Activated naive CD4-positive, alpha-beta T cell treated with anti-CD3 and anti-CD28 coated beads, Interleukin-2, amount 10 ng/mL, durations not matched to agents 7 days and 5 days (primary cell): Measurements from ENCODE around the gene DOK6.

Experiments used
- CTCF ChIA-PET: fragments of 350-600 bp; sonication (Branson Sonifier 250); formaldehyde crosslinking; loops from one replicate; lab custom pipeline; 2021; ENCODE audit warnings: antibody characterized with exemption; lab: Charles Lee
- DNase-seq: peaks from one replicate; pipeline ENCODE4 v3.0.0-alpha.2; 2020
- H3K27ac Mint-ChIP-seq: one replicate; pipeline ENCODE4 v1.8.0; 2021; ENCODE audit warnings: mild to moderate bottlenecking, moderate library complexity, mixed read lengths
- H3K27me3 Mint-ChIP-seq: one replicate; pipeline ENCODE4 v1.8.0; 2021; ENCODE audit warnings: mild to moderate bottlenecking, mixed read lengths
- H3K36me3 Mint-ChIP-seq: one replicate; pipeline ENCODE4 v1.8.0; 2021; ENCODE audit warnings: mixed read lengths
- H3K4me1 Mint-ChIP-seq: one replicate; pipeline ENCODE4 v1.8.0; 2021; ENCODE audit warnings: mixed read lengths
- H3K4me3 Mint-ChIP-seq: one replicate; pipeline ENCODE4 v1.8.0; 2021; ENCODE audit warnings: mild to moderate bottlenecking, moderate library complexity, mixed read lengths
- H3K9me3 Mint-ChIP-seq: one replicate; pipeline ENCODE4 v1.8.0; 2021; ENCODE audit warnings: mixed read lengths

The DOK6 gene

DNA sequence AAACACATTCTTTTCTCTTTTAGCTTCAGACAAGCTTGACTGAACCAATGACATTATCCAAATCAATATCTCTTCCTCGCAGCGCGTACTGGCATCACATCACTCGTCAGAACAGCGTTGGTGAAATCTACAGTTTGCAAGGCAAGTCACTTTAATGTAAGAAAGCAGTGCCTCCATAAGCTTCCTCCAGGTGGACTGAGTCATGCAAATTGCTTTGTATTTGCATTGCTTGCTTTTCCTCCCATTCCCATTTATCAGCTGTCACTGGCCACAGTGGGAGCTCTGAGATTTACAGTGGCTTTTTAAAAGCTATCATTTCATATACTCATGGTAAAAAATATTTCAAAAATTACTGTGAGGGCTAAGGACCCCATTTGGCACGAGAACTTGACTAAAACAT, 357.0 kb downstream of the DOK6 start:
- peaks cover 35% of the 10 kb centered on the region for H3K36me3 Mint-ChIP-seq
- no peak overlapping the region for H3K27ac Mint-ChIP-seq
- CTCF ChIA-PET: no interaction called here
- H3K4me3 Mint-ChIP-seq: no peak overlapping the region
- DNase-seq: no peak
- peaks cover 23% of the 10 kb centered on the region for H3K9me3 Mint-ChIP-seq
- no peaks in the 10 kb centered on the region for H3K27me3 Mint-ChIP-seq
- peaks cover 42% of the 10 kb centered on the region for H3K4me1 Mint-ChIP-seq

DNA sequence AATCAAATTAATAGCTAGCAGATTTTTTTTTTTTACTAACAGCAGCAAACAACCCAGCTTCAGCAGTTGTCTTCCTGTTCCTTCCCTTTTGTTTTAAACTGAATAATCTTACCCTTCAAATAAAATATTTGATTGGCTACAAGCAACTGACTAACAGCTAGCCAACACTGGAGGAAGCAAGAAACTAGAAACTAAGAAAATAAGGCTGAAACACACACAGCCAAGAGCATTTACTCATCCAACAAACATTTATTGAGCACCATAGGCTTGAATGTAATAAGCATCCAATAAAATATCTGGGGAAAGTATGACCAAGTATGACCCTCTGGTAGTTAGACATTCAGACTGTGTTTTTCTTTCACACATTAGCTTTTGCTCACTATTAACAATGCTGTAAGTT, 357.8 kb downstream of the DOK6 start:
- Mint-ChIP-seq H3K9me3 (peaks cover 23% of the 10 kb centered on the region), H3K4me1 (peaks cover 42% of the 10 kb centered on the region), H3K27me3 (no peaks in the 10 kb centered on the region), H3K36me3 (peaks cover 37% of the 10 kb centered on the region), H3K4me3 (no peak overlapping the region), H3K27ac (no peak overlapping the region)
- DNase-seq: no peak
- CTCF ChIA-PET: no interaction called here

DNA sequence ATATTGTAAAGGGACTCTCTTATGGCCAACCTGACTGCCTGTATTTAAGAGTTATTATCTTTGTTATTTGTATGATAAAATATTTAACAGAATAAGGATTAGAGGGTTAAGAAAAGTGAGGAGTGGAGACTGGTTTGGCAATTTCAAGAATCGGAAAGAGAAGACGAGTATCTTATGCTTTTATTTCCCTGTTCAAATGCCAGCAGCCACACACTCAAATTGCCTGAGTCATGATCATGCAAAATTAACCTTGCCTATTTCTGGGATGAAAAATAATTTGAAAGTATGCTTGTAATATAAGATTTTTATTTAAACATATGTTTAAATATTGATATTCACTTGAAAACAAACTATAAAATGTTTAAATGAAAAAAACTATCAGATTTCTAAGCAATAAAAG, 358.4 kb downstream of the DOK6 start:
- peaks cover 37% of the 10 kb centered on the region for H3K36me3 Mint-ChIP-seq
- H3K27me3 Mint-ChIP-seq: no peaks in the 10 kb centered on the region
- peaks cover 23% of the 10 kb centered on the region for H3K9me3 Mint-ChIP-seq
- H3K27ac Mint-ChIP-seq: no peak overlapping the region
- H3K4me3 Mint-ChIP-seq: no peak overlapping the region
- no peak for DNase-seq
- H3K4me1 Mint-ChIP-seq: peaks cover 42% of the 10 kb centered on the region
- CTCF ChIA-PET: no interaction called here

DNA sequence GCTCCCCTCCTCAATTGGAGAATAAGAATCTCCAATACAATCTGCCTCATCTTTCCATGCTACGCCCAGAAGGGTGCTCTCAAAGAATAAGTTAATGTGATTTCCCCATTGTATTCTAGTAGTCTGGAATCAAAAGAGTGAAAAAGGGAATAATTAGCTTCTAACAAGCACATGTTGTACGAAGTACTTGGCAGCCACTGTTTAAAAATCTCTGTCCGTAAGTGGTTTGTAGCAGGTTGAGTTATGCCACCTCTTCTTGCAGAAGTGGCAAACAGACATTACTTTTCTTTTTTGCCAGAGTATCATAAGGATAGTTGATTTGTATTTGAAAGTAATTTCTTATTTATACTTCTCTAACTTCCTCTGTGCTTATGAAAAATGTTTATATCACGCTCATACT, 362.3 kb downstream of the DOK6 start:
- Mint-ChIP-seq H3K4me3 (no peak overlapping the region), H3K4me1 (peaks cover 7% of the 10 kb centered on the region), H3K27ac (no peak overlapping the region), H3K9me3 (no peaks in the 10 kb centered on the region), H3K36me3 (peaks cover 5% of the 10 kb centered on the region), H3K27me3 (no peaks in the 10 kb centered on the region)
- no peak for DNase-seq
- CTCF ChIA-PET: no interaction called here

DNA sequence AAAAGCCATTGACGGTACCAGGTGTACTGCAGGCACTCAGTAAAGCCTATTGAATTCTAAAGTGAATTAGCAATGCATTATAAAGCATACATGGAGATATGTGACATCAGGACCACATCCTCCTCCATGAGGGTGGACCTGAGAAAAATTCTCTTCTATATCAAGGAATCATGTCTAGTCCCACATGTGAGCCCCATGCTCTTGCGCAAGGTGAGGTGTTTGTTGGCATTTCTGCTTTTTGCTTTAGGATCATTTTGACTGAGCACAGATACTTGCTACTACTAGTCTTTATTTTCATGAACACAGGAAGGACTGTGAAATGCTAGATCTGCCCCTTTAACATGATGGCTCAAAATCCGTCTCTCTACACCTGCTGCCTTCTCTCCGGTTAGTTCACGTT, 363.1 kb downstream of the DOK6 start:
- CTCF ChIA-PET: no interaction called here
- peaks cover 3% of the 10 kb centered on the region for H3K36me3 Mint-ChIP-seq
- H3K9me3 Mint-ChIP-seq: no peaks in the 10 kb centered on the region
- no peak overlapping the region for H3K4me3 Mint-ChIP-seq
- no peak overlapping the region for H3K27ac Mint-ChIP-seq
- H3K27me3 Mint-ChIP-seq: no peaks in the 10 kb centered on the region
- DNase-seq: no peak
- H3K4me1 Mint-ChIP-seq: no peaks in the 10 kb centered on the region

DNA sequence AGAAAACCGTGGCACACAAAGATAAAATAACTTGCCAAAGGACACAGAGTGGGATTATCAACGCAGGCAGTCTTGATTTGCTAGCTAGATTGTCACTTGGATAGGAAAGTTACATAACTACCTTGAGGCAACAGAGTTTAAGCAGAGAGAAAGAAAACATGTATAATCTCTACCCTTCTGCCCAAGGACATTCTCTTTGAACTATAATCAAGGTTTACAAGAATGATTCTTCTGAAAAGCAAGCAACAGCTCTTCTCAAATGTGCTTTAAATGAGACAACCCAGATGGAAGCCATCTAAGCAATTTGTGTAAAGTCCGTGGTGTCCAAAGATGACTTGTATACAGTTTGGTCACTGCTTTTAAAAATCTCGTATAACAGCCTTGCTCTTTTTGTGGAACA, 369.6 kb downstream of the DOK6 start:
- CTCF ChIA-PET: no interaction called here
- no peaks in the 10 kb centered on the region for H3K9me3 Mint-ChIP-seq
- no peaks in the 10 kb centered on the region for H3K27me3 Mint-ChIP-seq
- H3K4me3 Mint-ChIP-seq: no peak overlapping the region
- DNase-seq: no peak
- peaks cover 11% of the 10 kb centered on the region for H3K4me1 Mint-ChIP-seq
- no peak overlapping the region for H3K27ac Mint-ChIP-seq
- no peaks in the 10 kb centered on the region for H3K36me3 Mint-ChIP-seq

DNA sequence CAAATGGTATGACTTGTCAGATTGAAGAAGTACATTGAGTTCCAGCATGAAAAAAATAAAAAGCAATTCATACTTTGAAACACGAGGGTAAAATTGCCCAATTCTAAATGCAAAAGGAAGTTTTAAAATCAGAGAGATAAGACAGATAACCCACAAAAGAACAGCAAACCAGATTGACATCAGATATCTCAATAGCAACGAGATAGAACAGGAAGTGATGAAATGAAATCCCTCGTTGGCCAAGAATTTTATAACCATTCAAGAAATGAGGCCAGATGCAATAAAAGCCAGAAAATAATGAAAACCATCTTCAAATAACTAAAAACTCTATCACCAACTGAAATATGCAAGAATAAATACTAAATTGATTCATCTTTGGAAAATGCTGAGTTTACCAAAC, 374.1 kb downstream of the DOK6 start:
- no peaks in the 10 kb centered on the region for H3K36me3 Mint-ChIP-seq
- CTCF ChIA-PET: no interaction called here
- no peaks in the 10 kb centered on the region for H3K27me3 Mint-ChIP-seq
- DNase-seq: no peak
- peaks cover 11% of the 10 kb centered on the region for H3K4me1 Mint-ChIP-seq
- no peak overlapping the region for H3K27ac Mint-ChIP-seq
- H3K4me3 Mint-ChIP-seq: no peak overlapping the region
- no peaks in the 10 kb centered on the region for H3K9me3 Mint-ChIP-seq

DNA sequence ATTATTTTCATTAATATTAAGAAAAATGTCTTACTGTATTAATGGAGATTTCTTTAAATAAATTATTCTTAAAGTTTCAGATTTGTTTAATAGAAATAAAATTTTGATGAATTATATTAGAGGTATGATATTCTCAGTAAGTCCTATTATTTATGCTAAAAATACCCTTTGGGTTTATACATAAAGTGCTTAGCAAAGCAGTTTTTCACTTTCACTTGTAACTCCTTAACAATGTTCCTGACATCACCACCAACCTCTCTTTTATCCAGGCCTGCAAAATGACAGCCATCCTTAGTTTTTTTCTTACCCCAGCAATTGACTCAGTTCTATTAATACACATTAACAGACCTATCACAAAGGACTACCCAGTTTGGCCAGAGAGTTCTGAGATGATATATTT, 376.6 kb downstream of the DOK6 start:
- H3K27me3 Mint-ChIP-seq: no peaks in the 10 kb centered on the region
- no peaks in the 10 kb centered on the region for H3K9me3 Mint-ChIP-seq
- DNase-seq: no peak
- H3K36me3 Mint-ChIP-seq: no peaks in the 10 kb centered on the region
- H3K27ac Mint-ChIP-seq: no peak overlapping the region
- no peak overlapping the region for H3K4me3 Mint-ChIP-seq
- peaks cover 11% of the 10 kb centered on the region for H3K4me1 Mint-ChIP-seq
- CTCF ChIA-PET: no interaction called here

DNA sequence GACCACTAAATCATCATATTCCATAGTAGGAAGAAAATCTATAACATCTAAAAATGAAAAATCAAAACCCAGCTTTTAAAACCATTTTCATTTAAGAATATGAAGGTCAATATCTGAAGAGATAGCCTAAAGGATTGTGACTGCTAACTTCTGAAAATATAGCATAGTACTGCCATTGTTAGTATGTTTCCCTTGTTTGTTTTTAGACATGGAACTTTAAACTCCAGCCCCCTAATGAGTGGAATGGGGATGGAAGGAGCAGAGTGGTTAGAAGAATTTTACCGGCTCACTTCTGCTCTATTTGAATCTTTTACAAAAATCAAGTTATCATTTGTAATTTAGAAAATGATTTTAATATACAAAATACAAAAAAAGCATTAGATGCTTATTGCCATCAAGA, 378.0 kb downstream of the DOK6 start:
- Mint-ChIP-seq H3K4me3 (no peak overlapping the region), H3K27me3 (no peaks in the 10 kb centered on the region), H3K4me1 (peaks cover 11% of the 10 kb centered on the region), H3K36me3 (no peaks in the 10 kb centered on the region), H3K9me3 (no peaks in the 10 kb centered on the region), H3K27ac (no peak overlapping the region)
- CTCF ChIA-PET: no interaction called here
- no peak for DNase-seq

DNA sequence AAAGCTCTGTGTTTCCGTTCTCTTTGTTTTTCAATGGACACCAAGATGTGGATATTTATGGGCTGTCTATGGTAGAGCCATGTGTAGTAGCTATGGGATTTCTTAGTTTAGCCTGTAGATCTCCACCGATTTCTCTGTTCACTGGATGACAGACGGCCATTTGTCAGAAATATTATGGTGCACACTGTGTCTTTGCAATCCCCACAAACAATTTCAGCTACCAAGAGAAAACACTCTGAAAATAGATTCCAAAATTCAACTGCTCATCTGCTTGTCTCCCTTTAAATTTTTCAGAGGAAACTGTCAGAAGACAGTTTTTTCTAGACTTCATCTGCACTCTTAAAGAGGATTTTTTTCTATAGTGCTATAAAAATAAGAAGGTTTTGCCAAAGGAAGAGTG, 380.2 kb downstream of the DOK6 start:
- no peak for DNase-seq
- H3K27me3 Mint-ChIP-seq: no peaks in the 10 kb centered on the region
- H3K4me1 Mint-ChIP-seq: no peaks in the 10 kb centered on the region
- no peak overlapping the region for H3K27ac Mint-ChIP-seq
- no peak overlapping the region for H3K4me3 Mint-ChIP-seq
- H3K9me3 Mint-ChIP-seq: no peaks in the 10 kb centered on the region
- CTCF ChIA-PET: interaction anchor here (0.7 kb wide), 1 partner anchor 10 kb away, joined by 3 read pairs; no protein-coding TSS in a partner anchor
- no peaks in the 10 kb centered on the region for H3K36me3 Mint-ChIP-seq

DNA sequence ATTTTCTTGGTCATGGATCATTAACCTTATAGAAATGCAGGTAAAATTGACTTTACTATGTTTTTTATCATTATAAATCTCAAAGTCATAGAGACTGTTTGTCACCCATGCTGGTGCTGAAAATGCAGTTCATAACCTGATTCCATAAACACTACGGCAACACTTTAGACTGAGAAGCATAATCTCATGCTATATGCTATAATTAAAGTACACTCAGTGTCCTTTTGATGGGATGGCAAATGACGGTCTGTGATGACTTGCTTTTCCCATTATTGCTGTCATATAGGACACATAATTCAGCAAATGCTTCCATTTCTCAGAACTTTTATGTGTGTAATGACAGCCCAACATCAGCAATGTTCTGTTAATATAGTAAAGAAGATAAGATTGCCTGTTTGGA, 384.1 kb downstream of the DOK6 start:
- no peak overlapping the region for H3K4me3 Mint-ChIP-seq
- CTCF ChIA-PET: no interaction called here
- DNase-seq: no peak
- H3K4me1 Mint-ChIP-seq: no peaks in the 10 kb centered on the region
- no peaks in the 10 kb centered on the region for H3K36me3 Mint-ChIP-seq
- H3K27ac Mint-ChIP-seq: no peak overlapping the region
- H3K9me3 Mint-ChIP-seq: no peaks in the 10 kb centered on the region
- no peaks in the 10 kb centered on the region for H3K27me3 Mint-ChIP-seq

DNA sequence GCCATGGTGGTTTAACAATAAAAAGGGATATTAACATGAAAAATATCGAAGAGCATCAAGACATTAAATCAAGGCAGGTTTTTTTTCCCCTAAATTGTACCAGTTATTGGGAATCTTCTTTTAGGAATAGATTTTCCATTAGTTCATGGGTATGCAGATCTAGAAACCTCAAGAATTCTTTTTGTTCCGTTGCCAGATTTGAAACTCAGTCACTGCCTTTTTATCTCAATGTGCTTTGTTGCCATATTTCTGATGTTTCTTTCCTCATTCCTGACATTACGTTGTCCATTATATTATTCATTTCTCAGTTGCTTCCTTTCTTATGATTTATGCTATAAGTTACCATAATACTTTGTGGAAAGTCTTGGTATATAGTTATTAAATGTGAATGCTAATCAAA, 384.8 kb downstream of the DOK6 start:
- CTCF ChIA-PET: no interaction called here
- no peak for DNase-seq
- no peaks in the 10 kb centered on the region for H3K9me3 Mint-ChIP-seq
- no peak overlapping the region for H3K27ac Mint-ChIP-seq
- H3K4me3 Mint-ChIP-seq: no peak overlapping the region
- no peaks in the 10 kb centered on the region for H3K27me3 Mint-ChIP-seq
- H3K4me1 Mint-ChIP-seq: no peaks in the 10 kb centered on the region
- no peaks in the 10 kb centered on the region for H3K36me3 Mint-ChIP-seq

DNA sequence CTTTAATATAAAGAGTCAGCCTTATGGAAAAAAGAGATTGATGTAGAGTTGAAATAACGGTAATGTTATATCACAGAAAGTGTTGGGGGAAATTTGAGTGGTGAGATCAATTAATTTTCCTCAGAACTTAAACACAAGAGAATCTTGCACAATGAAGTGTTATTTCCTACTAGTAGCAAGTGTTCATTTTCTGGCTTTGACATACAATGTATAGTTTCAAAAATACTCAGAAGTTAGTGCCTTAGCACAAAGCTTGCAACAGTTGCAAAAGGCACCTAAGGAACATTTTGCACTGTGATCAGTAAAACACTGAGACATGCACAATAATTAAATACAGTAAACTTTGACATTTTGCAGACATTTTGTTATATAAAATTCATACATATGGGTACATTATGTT, 385.7 kb downstream of the DOK6 start:
- H3K36me3 Mint-ChIP-seq: peaks cover under 1% of the 10 kb centered on the region
- no peaks in the 10 kb centered on the region for H3K9me3 Mint-ChIP-seq
- no peak overlapping the region for H3K27ac Mint-ChIP-seq
- no peaks in the 10 kb centered on the region for H3K27me3 Mint-ChIP-seq
- CTCF ChIA-PET: no interaction called here
- no peak for DNase-seq
- H3K4me1 Mint-ChIP-seq: no peaks in the 10 kb centered on the region
- H3K4me3 Mint-ChIP-seq: no peak overlapping the region

DNA sequence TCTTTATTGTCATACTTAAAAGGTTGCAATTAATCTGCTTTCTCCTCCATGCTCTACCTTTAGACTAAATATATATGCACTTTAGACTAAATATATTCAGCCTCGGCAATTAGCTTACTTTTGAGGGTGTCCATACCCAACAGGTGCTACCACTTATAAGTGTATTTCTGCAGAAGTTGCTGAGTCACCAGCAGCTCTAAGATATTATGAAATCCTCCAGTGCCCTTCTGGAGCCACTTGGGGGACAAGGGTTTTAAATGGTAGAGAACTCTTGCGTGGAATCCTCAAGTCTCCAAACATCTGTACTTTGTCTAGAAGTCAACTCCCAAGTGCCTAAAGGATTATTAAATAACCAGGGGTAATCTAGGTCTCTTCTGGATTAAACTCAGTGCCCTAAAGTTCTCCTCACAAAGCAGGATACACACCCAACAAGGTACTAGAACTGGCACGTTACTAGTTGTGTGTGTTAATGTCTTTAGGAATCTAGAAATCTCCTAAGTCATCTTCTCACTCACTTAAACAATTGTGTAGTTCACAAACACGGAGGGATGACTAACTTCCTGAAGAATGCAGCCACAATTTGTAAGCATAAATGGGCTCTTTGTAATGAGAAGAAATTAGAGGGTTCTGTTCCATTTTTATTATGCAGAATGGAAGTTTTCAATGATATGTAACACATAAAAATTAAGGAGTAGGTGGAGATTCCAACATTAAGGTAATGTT, 387.3 kb downstream of the DOK6 start:
- peaks cover 3% of the 10 kb centered on the region for H3K36me3 Mint-ChIP-seq
- DNase-seq: no peak

DNA sequence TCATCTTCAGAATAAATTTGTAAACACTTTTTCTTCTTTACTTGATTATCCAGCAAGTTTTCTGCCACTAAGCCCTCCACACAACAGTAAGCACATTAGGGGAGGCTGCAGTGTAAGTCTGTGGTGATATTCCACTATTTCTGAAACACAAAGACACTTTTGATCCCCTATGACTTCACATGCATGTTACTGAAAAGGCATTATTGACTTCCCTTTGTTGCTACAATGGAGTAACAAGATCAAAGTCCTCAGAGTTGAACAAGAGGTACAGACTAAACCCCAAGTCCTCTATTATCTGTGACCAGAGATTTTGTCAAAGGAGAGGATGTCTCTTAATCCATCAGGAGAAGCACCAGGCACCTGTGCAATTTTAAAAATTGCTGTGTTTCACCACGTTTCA, 389.1 kb downstream of the DOK6 start:
- no peaks in the 10 kb centered on the region for H3K4me1 Mint-ChIP-seq
- H3K36me3 Mint-ChIP-seq: peaks cover 3% of the 10 kb centered on the region
- no peak overlapping the region for H3K27ac Mint-ChIP-seq
- DNase-seq: no peak
- H3K9me3 Mint-ChIP-seq: no peaks in the 10 kb centered on the region
- H3K4me3 Mint-ChIP-seq: no peak overlapping the region
- no peaks in the 10 kb centered on the region for H3K27me3 Mint-ChIP-seq
- CTCF ChIA-PET: no interaction called here

More for the DNA sequence above, 387.3 kb downstream of the DOK6 start:
- Mint-ChIP-seq H3K27ac (no peak overlapping the region), H3K4me1 (no peaks in the 10 kb centered on the region), H3K27me3 (no peaks in the 10 kb centered on the region), H3K4me3 (no peak overlapping the region), H3K9me3 (no peaks in the 10 kb centered on the region)
- CTCF ChIA-PET: no interaction called here
